IPS-18a (cell line): ENCODE data around the gene POLL.

ENCODE experiments used
- H3K27ac ChIP-seq: one replicate; pipeline ENCODE4 v1.5.1; 2013; ENCODE audit warnings: low read length
- H3K27me3 ChIP-seq: one replicate; pipeline ENCODE4 v1.6.1; 2013; ENCODE audit warnings: mild to moderate bottlenecking, low read length; ENCODE audit not compliant: control insufficient read depth, insufficient read depth
- H3K36me3 ChIP-seq: one replicate; pipeline ENCODE4 v1.6.1; 2013; ENCODE audit warnings: low read depth, low read length; ENCODE audit not compliant: control insufficient read depth
- H3K4me1 ChIP-seq: one replicate; pipeline ENCODE4 v1.6.1; 2013; ENCODE audit warnings: low read depth, low read length; ENCODE audit not compliant: control insufficient read depth
- H3K4me3 ChIP-seq: one replicate; pipeline ENCODE4 v1.5.1; 2013; ENCODE audit warnings: low read length
- H3K9ac ChIP-seq: one replicate; pipeline ENCODE4 v1.6.1; 2013; ENCODE audit warnings: mild to moderate bottlenecking, low read length, moderate library complexity
- H3K9me3 ChIP-seq: one replicate; pipeline ENCODE4 v1.6.1; 2013; ENCODE audit warnings: low read depth, low read length; ENCODE audit not compliant: control insufficient read depth

POLL gene

GRCh38 chr10:101563007-101563406, 25.1 kb downstream of the POLL start:
- H3K9me3 ChIP-seq, result no peaks in the 10 kb centered on the region
- H3K9ac ChIP-seq, result no peak overlapping the region
- peaks cover 35% of the 10 kb centered on the region for H3K27me3 ChIP-seq
- H3K36me3 ChIP-seq, result no peaks in the 10 kb centered on the region
- H3K4me1 ChIP-seq, result no peaks in the 10 kb centered on the region
- H3K4me3 ChIP-seq, result no peak overlapping the region
- no peak overlapping the region for H3K27ac ChIP-seq

DNA sequence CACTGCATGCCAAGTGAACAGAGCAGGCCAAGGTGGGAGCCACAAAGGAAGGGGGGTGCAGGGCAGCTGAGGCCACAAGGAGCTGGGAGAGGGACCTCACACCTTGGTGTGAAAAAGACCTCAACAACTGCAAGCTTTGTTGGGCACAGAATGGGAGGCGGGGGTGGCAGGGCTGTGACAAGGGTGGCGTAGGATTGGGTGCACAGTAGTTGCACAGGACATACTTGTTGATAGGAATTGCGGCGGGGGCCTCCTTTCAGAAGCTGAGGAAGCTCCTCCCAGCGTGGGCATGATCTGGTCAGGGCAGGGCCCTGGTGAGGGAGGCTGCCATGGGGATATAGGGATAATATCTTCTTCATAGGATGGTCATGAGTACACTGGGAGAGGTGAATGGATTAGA, 25.8 kb downstream of the POLL start:
- Histone ChIP-seq H3K27ac (no peak overlapping the region), H3K4me1 (no peaks in the 10 kb centered on the region), H3K9me3 (no peaks in the 10 kb centered on the region), H3K36me3 (no peaks in the 10 kb centered on the region), H3K4me3 (no peak overlapping the region), H3K27me3 (peaks cover 27% of the 10 kb centered on the region), H3K9ac (no peak overlapping the region)

- peaks cover 18% of the 10 kb centered on the region for H3K27me3 ChIP-seq
- H3K4me3 ChIP-seq, result no peak overlapping the region
- H3K36me3 ChIP-seq, result no peaks in the 10 kb centered on the region
- H3K4me1 ChIP-seq, result no peaks in the 10 kb centered on the region
- no peak overlapping the region for H3K9ac ChIP-seq
- no peak overlapping the region for H3K27ac ChIP-seq
- no peaks in the 10 kb centered on the region for H3K9me3 ChIP-seq
Observed at GRCh38 chr10:101561068-101561915, 26.8 kb downstream of the POLL start.

- Histone ChIP-seq H3K4me3 (no peak overlapping the region), H3K27me3 (peaks cover 10% of the 10 kb centered on the region), H3K9me3 (no peaks in the 10 kb centered on the region), H3K9ac (no peak overlapping the region), H3K36me3 (no peaks in the 10 kb centered on the region), H3K27ac (no peak overlapping the region), H3K4me1 (no peaks in the 10 kb centered on the region)
Observed at GRCh38 chr10:101560298-101561067, 27.6 kb downstream of the POLL start.

DNA sequence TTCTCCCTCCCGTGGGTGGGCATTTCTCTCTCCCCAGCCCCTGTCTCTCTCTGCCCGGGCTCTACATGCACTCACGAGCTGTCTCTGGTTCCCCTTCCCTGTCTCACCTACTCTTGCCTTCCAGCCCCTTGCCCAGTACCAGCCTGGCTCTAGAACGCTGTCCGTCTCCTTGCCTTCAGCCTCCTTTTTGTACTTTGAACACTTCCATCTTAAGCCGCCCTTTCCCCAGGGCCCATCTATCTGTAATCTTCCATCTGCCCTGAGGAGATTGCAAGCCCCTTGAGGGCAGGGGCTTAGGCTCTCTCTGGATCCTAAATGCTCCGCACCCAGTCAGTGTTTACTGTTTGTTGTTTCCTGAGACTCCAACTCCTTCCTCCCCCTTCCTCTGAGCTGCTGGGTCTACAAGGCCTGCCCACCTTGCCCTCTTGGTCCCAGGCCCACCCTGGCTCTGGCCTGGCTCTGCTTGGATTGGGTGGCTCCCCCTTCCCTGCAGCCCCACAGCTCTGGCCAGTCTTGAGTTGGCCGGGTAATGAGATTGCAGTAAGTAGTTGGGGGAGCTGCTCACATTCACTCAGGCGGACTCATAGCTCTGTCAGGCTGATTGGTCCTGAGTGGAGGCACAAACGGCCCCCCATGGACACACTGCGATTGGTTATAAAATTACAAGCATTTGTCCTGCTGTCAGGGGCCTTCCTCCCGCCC, 28.3 kb downstream of the POLL start:
- Histone ChIP-seq H3K27me3 (peaks cover 4% of the 10 kb centered on the region), H3K9ac (no peak overlapping the region)

DNA sequence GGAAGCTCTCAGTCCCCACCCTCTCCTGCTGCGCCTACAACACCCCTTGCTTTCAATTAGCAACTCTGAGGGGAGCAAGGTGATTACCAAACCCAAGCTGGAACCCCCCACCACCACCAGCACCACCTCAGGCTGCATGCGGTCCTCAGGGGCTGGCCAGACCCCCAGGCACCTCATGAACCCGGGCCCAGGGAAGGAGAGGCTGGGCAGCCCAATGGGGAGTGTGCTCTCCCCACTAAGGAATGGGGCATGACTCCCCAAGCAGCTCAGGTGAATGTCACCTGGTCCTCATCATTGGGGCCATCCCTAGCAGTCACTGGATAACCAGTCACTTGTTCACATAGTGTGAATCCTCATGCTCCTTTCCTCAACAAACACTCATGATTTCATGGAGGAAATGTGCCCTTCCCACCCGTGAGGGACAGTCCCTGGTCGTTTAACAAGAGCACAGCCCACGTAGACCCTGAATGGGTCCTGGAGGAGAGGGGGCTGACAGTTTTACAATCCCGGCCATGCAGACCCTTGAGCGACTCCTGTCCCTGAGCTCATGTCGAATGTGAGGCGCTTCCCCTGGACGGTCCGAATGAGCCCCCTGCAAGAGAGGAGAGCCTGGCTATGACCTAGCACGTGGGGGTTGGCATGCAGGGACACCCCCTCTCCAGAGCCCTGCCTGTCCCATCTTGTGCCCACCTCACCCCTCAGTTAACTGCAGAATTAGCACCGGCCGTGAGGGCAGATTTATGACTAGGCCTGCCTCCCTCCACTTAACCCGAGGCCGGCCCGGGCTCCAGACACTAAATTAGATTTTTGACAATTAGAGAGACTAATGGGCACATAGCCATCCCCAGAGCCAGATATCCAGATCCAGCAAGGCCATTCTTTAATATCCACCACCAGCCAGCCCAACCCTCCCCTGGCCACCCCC, 29.1 kb downstream of the POLL start:
- Histone ChIP-seq H3K36me3 (no peaks in the 10 kb centered on the region), H3K9ac (no peak overlapping the region), H3K9me3 (no peaks in the 10 kb centered on the region), H3K4me1 (no peaks in the 10 kb centered on the region), H3K27ac (no peak overlapping the region), H3K27me3 (peaks cover 4% of the 10 kb centered on the region), H3K4me3 (no peak overlapping the region)

More for the DNA sequence above, 28.3 kb downstream of the POLL start:
- Histone ChIP-seq H3K9me3 (no peaks in the 10 kb centered on the region), H3K36me3 (no peaks in the 10 kb centered on the region), H3K4me1 (no peaks in the 10 kb centered on the region), H3K27ac (no peak overlapping the region), H3K4me3 (no peak overlapping the region)

- Histone ChIP-seq H3K9ac (no peak overlapping the region), H3K27ac (no peak overlapping the region), H3K36me3 (peaks cover 2% of the 10 kb centered on the region), H3K4me1 (no peaks in the 10 kb centered on the region), H3K27me3 (peaks cover 1% of the 10 kb centered on the region), H3K4me3 (no peak overlapping the region), H3K9me3 (no peaks in the 10 kb centered on the region)
Observed at GRCh38 chr10:101558204-101558603, 29.9 kb downstream of the POLL start.

- Histone ChIP-seq H3K4me1 (no peaks in the 10 kb centered on the region), H3K36me3 (peaks cover 4% of the 10 kb centered on the region), H3K4me3 (no peak overlapping the region), H3K27ac (no peak overlapping the region), H3K9me3 (no peaks in the 10 kb centered on the region), H3K9ac (no peak overlapping the region), H3K27me3 (no peaks in the 10 kb centered on the region)
Observed at GRCh38 chr10:101557541-101557940, 30.5 kb downstream of the POLL start.

DNA sequence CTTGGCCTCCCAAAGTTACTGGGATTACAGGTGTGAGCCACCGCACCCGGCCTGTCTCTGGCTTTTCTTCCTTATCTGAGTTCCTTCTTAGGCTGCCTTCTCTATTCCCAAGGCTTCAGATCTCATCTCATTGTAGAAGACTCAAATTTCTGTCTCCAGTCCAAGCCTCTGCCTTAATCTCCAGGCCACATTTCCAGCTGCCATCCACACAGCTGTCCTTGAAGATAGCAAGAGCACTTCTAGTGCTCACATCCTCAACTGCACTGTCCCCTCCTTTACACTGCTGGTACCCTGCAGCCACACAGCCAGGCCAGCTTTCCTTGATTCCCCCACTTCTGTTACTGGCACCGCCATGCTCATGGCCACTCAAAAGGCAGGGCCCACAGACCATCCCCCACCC, 35.6 kb downstream of the POLL start:
- no peak overlapping the region for H3K4me3 ChIP-seq
- peaks cover 4% of the 10 kb centered on the region for H3K36me3 ChIP-seq
- no peak overlapping the region for H3K9ac ChIP-seq
- H3K4me1 ChIP-seq, result no peaks in the 10 kb centered on the region
- H3K27me3 ChIP-seq, result no peaks in the 10 kb centered on the region
- H3K9me3 ChIP-seq, result no peaks in the 10 kb centered on the region
- no peak overlapping the region for H3K27ac ChIP-seq

GRCh38 chr10:101550965-101551364, 37.1 kb downstream of the POLL start:
- Histone ChIP-seq H3K27ac (no peak overlapping the region), H3K9me3 (no peaks in the 10 kb centered on the region), H3K9ac (no peak overlapping the region), H3K27me3 (no peaks in the 10 kb centered on the region), H3K4me1 (no peaks in the 10 kb centered on the region), H3K4me3 (no peak overlapping the region), H3K36me3 (peaks cover 4% of the 10 kb centered on the region)

GRCh38 chr10:101545898-101546297, 42.2 kb downstream of the POLL start:
- H3K27ac ChIP-seq, result no peak overlapping the region
- H3K9me3 ChIP-seq, result no peaks in the 10 kb centered on the region
- no peaks in the 10 kb centered on the region for H3K4me1 ChIP-seq
- H3K36me3 ChIP-seq, result no peaks in the 10 kb centered on the region
- H3K27me3 ChIP-seq, result no peaks in the 10 kb centered on the region
- H3K4me3 ChIP-seq, result no peak overlapping the region
- H3K9ac ChIP-seq, result no peak overlapping the region
